Activated CD4-positive, alpha-beta T cell treated with anti-CD3 and anti-CD28 coated beads for 1 hour (primary cell): ENCODE results near the gene UACA.
"Not testable (repeated sequence)": the region's sequence is repeated elsewhere in the genome, so short reads cannot be mapped to it uniquely, and the experiment has no call there.

Experiments
- DNase-seq: peaks from one replicate; pipeline ENCODE4 v3.0.0-alpha.2; 2020

Gene UACA

DNA sequence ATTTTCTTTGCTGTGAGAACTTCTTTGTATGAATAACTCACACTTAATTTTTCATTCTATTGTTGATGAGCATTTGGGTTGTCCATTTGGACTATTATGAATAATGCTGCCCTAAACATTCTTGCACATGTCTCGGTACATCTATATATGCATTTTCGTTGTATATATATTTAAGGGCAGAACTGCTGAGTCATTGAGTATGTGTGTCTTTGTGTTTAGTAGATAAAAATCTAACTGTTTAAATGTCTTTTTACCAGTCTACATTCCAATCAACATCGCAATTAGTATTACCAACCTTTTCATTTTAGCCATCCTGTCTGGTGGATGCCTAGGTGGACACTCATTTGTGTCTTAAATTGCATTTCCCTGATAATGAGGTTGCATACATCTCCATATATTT lies 144.4 kb downstream of the UACA start:
- DNase-seq = no peak

- no peak for DNase-seq
Observed at GRCh38 chr15:70617911-70618287, 145.5 kb downstream of the UACA start.

GRCh38 chr15:70617076-70617910 lies 146.1 kb downstream of the UACA start:
- no peak for DNase-seq

- not testable (repeated sequence) for DNase-seq
Observed at GRCh38 chr15:70616311-70616756, 147.0 kb downstream of the UACA start.

GRCh38 chr15:70615435-70616310 lies 147.7 kb downstream of the UACA start:
- DNase-seq = no peak

GRCh38 chr15:70614221-70614620 lies 149.1 kb downstream of the UACA start:
- DNase-seq = no peak

DNA sequence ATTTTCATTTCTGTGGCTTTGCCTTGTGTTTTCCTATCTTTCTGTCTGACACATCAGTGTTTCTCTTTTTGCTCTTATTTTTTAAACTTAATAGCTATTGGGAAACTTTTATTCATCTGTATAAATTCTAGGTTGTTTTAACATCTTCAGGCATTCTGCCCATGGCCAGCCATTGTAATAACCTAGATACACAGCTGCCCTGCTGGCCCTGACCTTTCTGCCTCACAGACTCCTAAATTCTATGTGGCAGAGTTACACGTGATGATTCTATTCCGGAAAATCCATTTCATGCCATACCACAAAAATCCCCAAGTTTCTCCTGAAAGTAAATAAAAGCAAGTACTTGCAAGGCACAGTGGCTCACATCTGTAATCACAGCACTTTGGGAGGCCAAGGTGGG lies 150.1 kb downstream of the UACA start:
- DNase-seq = no peak

GRCh38 chr15:70611286-70611685 lies 152.1 kb downstream of the UACA start:
- no peak for DNase-seq

DNA sequence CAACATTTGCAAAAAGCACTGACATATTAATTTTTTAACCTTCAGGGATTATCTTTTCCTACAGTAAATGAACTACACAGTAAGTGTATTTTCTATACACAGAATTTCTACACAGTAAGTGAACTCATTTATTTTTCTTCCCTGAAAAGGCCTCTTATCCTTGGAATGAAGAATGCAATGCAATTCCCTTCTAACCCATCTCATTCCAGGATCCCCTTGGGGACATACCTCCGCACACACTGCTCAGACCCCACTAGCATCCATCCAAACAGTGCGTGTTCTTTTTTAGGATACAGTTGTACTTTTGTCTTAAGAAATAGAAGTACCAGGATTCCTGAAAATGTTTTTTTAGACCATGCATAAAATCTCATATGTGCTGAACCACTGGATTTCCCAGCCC lies 152.8 kb downstream of the UACA start:
- no peak for DNase-seq

DNA sequence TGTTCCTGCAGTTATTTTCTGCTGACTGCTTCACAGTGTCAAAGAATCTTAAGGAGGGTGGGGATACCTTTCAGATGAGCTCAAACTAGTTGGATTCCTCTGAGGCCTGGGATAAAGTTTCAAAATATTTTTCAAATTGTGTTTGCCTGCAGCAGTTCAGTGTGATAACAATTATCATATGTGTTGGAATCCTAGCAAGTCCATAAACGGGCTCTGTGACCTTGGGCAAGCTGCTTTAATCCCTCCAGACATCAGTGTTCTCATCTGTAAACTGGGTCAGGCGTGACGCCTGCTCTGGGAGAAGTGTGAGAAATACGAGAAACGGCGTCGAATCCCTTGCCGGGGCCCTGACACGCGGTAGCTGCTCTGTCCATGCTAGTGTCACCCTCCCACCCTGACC lies 153.5 kb downstream of the UACA start:
- no peak for DNase-seq

DNA sequence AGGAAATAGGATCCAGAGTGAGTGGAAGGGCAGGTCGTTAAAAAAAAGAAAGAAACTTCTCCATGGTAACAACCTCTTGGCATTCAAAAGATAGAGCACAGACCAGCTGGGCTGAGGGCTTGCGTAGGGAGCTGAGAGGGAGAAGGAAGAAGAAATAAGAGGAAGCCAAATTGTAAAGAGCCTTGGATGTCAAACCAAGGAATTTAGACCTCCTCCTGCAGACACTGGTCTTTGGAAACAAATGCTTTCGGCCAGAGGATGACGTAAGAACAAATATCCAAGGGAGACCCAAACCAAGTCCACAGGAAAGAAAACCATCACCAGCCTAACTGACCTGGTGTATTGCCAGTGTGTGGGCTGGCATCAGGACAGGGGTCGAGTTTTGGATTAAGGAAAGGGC lies 155.2 kb downstream of the UACA start:
- DNase-seq = no peak

- no peak for DNase-seq
Observed at GRCh38 chr15:70605606-70606410, 157.6 kb downstream of the UACA start.

DNA sequence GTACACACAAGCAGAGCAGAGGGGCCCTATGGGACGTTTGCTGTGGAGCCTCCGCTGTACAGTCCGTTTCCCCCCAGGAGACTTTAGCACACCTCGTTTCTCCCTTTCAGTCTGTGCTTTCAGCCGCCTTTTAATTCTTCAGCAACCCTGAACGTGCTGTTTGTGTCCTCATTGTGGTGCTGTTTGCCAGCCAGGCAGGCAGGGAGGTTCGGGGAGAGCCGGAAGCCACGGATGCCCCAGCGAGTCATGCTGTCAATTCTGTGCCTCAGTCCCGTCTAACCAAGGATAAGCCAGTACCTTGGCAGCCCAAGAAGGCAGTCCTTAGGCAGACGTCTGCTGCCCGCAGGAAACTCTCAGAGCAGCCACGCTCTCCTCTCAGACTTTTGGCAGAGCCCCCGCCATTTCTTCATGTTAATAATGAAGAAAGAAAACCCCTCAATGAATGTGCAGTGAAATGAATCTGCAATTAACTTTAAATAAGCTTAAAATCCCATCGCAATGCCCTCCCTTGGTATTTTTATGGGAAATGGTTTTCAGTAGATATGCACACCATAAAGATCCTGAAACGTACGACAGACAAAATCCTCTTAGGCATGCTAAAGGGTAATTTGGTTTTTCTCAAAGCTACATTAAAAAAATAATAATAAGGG lies 158.6 kb downstream of the UACA start:
- DNase-seq = no peak
